COLO829 (cell line): ENCODE data around the gene FBXL22.

ENCODE experiments used
- DNase-seq: peaks from one replicate; pipeline ENCODE4 v3.0.0; 2012; ENCODE audit warnings: low spot score

The FBXL22 gene

DNA sequence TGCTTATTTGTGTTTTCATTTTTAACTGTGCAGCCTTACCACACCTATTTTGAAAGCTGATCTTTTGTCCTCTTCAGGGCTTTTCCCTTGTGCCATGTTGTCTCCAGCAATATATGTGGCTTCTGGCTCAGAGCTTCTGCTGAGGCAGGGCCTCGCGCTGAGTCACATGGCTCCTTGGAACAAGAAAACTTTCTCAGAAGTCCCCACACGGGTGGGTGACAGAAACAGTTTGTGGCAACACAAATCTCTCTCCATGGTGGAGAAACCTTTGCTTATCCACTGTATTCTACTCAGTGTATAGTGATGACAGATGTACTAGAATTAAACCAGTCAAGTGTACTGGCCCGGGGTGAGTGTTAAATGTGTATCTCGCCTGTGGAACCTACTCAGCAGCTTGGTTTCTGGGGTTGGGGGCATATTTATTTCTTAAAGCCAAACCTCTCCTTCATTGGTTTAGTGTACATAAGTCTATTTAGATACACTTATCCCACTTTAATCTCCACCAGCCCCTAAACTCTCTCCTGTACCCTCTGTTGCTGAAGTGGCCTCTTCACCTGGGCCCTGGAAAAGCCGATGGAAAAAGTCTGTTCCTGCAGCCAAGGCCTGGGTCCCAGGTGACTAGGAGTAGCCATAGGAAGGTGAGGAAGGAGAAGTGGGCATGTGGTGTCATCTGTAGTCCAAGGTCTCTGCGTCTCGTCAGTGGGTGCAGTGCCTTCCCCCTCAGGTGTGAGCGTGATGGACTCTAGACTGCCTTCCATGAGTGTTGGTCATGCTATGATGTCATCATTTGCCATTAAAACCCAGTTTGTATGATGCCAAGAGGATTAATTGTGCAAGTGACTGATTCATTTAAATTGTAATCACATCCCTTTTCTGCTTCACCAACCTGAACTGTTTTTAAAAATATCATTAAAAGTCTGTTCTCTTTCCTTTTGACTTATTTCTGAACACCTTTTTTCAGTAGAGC is 3.2 kb upstream of the FBXL22 start:
- DNase-seq: no peak

DNA sequence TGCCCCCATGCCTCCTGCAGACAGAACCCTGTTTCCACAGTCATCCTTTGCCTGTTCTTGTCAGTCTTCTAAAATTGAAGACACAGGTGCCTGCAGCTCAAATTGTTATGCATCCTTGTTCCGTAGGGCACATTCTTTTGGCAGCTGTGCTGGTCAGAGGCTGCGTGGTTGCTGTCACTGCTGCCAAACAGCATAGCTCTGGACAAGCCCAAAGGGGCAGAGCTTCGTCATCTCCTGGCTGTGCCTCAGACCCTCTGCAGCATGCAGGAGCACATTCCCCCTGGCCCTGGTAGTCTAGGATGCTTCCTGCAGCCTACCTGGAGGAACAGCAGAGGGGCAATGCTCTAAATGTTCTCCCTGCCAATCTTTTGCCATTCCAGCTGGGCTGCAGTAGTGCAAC is 2.1 kb upstream of the FBXL22 start:
- DNase-seq: no peak

DNA sequence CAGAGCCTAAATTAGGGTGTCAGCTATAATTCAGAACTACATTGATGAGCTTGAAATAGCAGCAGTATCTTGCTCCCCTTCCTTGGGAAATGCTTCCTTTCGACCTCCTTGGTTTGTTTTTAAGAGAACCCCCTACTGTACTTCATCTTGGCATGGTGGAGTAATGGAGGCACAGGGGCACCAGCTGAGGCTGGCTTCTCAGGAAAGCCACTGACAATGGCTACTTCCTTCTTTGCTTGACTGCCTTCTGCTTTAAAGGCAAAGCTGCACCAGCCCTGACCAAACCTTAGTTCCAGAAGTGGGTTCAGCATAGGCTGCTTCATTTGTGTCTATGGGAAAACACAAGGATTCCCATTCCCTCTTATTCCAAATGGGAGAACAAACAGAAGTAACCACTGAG is 1.5 kb upstream of the FBXL22 start:
- DNase-seq: no peak

DNA sequence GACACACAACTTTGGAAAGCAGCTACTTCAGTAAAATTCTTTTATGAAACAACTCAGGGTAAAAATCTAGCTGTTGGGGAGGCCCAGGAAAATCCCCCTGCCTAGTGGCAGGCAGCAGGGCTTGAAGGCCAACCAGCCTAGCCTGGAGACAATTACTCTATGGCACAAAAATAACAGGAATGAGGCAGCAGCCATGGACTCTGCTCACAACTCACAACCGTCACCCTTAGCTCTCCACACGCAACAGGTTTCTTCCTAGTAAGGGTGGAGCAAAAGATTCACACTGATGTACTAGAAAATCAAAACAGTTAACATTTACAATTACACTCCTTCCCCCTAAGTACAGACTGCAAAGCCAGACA is 530 bp upstream of the FBXL22 start:
- DNase-seq: no peak

DNA sequence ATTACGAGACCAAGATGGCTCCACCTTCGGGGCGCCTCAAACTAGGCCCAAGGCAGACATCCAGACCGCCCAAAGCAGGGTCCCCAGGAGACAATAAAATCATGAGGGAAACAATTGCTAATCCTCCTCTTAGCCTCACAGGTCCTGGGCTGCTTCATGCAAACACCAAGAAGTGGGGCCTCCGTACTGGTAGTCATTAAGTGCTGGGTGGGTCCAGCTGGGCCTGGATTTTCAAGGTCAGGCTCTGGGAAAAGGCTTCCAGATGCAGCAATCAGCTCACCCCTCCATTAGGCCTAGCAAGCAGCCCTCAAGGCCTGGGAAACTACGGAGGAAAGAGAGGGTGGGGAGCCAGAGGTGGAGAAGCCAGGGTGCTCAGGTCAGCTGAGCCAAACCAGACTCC is 634 bp downstream of the FBXL22 start:
- DNase-seq: no peak

DNA sequence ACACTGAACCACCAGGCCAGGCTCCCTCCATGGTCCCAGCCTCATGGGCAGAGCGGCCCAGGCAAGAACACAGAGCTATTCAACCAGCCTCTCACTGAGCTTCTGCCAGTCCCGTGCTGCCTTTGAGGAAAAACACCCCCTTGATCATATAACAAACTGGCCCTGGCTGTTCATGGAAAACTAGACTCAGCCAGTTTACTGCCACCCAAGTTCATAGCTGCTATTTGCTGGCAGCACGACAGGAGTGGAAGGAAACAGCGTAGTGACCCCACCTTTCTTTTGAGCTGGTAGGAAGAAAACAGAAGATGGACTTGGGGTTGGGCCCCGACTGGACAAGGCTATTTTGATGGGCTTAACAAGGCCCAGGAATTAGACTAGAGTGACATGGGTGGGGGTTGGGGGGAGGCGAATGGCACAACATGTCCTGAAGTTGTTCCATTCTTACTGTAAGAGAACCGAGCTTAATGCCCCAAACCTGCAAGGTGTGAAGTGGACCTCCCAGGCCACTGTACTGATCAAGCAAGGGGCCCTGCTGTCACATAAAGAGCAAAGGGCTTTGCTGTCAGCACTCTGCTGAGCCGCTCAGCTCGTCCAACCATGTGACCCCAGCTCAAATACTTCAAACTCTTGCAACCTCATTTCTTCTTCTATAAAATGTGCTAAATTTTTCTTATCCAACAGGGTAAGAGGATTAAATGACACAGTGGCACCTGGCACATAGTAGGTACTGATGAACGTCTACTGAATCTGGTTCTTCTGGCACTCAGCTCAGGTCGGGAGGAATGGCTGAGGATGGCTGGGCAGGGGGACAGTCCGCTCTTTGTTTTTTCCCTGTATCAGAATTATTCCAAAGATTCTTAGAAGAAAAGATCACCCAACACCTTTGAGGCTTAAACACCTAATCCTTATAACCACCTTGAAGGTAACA is 1.6 kb downstream of the FBXL22 start:
- no peak for DNase-seq

DNA sequence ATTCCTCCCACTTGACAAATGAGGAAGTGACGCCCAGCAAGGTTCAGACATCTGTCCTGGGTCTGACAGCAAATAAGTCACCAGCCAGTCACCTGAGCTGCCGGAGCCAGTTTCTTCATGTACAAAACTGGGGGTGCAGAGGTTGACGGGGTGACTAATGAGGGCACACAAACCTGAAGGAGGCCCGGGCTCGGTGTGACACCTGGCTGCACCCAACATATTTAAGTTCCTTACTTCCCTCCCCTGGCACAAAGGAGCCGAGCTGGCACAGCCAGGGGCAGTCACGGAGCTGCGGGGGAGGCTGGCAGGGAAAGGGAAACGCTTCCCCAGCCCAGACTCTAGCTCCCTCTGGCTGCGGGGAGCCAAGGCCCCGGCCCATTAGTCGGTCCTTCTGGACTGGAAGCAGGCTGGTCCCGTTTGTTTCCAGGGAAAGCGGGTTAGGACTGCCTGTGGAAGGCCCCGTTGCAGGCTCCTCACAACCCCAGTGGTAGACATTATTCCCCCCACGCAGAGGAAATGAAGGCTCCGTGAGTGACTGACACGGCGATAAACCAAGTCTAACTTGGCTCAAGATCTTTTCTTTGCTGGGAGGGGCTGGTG is 2.3 kb downstream of the FBXL22 start:
- DNase-seq: no peak

DNA sequence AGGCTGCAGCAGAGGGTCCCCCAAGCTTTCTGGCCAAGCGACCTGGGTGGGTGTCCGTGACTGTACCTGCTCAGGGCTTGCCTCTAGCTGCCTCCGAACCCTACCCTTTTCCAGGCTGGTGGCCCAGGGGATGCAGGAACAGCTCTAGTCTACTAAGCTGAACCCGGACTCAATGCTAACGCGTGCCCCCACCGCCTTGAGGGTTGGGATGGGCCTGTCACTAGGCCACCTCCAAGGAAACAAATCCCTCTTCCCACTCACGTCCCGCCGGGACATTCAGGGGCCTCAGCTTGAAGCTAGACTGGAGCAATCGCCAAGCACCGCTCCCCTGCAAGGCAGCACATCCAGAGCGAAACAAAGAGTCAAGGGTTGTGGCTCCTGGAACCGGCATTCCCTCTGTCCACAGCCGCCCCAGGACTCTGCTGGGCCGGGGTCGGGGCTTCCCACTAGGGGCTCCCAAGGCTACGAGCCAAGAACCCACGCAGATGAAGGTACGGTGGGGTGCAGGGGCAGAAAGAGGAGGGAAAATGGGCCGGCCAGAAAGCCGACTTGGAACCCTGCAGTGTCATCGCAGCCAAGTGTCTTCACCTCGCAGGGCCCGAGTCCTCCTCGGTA is 2.9 kb downstream of the FBXL22 start:
- no peak for DNase-seq

DNA sequence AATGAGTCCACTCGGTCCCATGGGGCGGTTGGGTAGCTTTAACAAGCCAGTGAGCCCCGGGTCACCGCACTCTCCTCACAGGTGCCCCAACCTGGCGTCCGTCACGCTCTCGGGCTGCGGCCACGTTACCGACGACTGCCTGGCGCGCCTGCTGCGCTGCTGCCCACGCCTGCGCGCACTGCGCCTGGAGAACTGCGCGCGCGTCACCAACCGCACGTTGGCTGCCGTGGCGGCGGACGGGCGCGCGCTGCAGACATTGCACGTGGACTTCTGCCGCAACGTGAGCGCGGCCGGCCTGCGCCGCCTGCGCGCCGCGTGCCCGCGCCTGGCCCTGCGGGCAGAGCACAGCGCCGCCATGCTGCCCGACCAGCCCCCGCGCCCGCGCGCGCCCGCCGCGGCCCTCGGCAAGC is 3.4 kb downstream of the FBXL22 start:
- DNase-seq: peak; percentile 68

DNA sequence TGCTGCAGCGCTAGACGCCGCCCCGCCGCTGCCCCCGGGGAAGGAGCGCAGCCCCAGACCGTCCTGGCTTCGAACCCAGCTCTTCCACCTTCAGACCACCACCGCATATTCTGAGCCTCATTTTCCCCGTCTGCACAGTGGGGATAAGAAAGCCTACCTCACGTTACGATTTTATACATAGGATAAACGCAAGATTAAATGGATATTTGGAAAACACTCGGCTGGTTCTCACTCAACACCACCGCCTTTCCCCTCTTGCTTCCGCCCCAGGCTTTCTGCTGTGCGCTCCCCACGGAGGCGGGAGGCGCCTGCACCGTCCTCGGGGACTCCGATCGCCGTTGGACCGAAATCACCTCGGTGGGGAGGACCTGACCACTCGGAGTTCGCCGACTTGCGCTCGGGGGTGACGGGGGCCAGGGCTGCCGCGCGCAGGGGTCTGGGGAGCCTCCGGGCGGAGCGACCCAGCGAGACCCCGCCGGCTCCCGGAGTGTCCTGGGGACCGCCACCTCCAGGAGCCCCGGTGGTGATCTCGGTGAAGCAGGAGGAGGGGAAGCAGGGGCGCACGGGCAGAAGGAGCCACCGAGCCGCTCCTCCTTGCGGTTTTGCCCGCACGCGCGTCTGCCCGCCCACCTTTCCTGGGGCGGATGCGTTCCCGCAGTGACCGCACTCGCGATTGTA is 4.0 kb downstream of the FBXL22 start:
- no peak for DNase-seq

DNA sequence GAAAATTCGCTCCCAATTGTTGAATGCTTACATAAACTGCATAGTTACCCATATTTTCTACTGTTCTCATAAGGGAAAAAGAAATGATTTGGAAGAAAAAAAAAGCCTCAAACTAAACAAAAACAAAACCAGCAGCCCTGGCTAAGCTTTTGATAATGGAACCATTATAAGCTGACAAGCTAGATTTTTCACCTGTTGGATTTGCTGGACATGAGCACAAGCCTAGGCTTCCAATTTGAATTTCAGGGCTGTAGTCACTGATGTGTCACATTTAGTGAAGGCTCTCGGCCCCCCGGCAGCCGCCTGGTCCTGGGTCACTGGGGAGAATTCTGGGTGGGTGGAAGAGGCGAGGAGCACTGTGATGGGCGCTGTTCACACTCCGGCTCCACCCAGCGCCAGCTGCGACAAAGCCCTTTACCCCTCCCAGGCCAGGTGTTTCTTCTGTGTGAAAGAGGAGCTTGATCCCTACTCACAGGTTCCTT is 4.6 kb downstream of the FBXL22 start:
- DNase-seq: no peak

DNA sequence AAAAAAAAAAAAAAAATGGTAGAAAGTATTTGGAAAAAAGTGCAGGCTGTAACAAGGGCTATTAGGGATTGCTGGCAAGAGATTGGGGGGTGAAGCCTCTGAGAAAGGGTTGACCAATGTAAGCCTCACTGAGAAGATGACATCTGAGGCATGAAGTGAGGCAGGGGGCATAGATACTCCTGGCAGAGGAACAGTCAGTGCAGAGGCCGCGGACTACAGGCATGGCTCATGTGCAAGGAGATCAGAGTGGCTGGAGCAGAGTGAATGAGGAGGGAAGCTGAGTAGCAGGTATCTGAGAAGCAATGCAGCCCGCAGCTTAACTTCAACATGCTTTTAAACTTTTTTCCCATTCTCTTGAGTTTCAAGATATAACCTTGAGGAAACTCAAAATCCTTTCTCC is 5.4 kb downstream of the FBXL22 start:
- DNase-seq: no peak

DNA sequence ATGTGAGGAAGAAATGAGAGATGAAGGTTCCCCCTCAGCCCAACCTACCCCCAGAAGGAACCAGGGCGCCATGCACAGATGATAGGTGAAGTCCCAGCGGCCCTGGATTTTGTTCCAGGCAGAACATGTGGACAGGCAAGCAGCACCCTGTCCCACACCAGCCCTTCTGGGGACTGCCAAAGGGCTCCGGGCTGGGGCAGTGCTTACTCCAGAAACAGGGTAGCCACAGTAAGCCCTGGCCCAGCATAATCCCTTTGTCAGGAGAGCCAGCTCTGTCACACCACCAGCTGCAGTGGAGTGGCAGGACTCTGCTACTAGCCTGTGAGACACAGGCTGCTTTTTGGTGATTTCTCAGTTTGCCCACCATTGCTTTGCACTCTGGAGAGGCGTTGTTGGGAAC is 6.3 kb downstream of the FBXL22 start:
- DNase-seq: no peak

DNA sequence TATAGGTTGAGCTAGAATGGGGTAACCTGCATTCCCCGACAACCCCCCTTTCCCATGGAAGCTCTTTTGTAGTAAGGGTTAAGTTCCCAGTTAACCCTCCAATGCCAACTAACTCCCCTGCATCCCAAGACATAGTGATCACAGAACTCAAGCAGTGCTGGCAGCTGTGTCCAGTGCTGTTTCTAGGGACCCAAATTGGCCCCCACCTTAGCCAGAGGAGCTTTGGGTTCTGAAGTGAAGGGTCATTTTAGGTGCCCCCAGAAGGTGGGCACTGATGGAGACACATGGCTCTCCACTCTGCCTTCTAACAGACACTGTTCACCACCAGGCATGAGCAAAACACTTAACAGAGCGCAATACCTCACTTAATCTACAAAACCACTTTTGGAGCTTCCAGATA is 7.1 kb downstream of the FBXL22 start:
- DNase-seq: no peak

DNA sequence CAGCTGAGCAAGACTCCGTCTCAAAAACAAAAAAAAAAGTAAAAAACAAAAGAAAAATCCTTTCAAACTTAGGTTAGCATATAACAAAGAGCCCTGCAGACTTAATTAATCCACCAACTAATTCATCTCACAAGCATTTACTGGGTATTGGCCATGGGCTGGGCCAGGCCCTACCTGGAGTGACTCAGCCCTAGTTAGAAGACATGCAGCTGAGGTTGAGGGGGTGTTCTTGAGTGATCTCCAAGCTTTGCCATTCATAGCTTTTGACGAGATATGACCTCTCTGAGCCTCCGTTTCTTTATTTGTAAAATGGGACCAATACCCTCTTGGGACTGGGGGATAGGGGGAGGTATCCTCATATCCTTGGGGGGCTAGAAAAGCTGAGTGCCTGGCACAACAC is 7.8 kb downstream of the FBXL22 start:
- DNase-seq: no peak

DNA sequence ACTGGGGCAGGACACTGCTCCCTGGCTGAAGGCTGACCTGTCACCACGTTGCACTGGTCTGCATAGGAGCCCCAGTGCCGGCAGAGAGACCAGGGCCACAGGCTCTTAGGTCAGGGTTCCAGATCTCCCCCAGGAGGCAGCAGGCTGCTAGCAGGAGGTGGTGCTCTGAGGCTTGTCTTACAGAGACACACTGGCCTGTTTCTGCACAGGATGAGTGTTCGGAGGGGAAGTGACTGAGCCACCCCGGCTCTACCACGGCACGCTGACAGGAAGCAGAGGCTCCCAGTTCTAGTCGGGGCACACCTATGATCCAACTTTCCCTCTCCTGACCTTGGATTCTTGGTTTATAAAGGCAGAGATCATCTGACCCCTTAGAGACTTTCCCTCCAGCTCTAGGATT is 8.6 kb downstream of the FBXL22 start:
- DNase-seq: no peak

DNA sequence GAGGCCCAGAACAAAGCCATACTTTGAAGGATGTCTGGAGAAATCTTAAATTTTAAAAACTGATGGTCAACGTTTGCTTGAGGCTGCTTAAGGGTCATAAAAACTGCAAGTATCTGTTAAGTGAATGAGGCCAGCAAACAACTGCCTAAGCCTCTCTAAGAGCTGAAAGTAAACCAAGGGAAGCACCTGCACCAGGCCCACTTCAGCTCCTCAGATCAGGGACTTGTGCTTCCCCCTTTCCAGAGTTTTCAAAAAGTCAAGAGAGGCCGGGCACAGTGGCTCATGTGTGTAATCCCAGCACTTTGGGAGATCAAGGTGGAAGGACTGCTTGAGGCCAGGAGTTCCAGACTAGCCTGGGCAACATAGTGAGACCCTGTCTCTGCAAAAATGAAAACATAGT is 9.1 kb downstream of the FBXL22 start:
- DNase-seq: no peak

DNA sequence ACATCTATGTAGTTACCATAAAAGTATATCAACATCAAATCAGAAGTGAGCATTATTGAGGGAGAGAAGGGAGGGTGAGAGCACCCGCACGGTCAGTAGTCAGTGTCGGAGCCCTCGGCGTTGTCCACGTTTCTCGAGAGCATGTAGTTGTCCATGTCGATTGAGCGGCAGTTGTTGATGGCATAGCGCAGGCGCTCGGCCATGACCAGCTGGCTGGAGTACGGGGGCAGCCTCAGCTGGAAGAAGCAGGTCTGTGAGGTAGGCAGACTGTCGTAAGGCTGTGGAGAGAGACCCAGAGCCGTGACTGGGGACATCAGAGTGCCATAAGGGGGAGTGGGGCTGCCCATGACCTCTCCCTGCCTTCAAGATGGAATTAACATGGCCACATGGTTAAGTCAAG is 11.8 kb downstream of the FBXL22 start:
- DNase-seq: no peak

DNA sequence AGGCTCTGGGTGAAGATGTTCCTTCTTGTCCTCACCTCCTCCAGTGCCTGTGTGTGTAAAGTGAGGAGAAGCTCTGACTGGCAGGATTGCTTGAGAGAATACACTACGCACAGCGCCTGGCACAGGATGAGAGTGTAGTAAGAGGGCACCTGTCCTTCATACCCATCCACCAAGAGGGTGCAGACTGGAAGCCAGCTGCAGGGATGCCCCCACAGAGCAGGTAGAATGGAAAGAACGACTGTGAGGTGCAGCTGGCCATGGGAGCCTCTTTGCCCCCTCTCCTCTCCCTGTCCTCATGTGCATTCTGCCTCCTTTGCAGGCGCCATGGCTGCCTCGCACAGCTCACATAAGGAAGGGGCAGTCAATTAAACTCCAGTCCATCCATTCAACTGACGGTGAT is 12.3 kb downstream of the FBXL22 start:
- DNase-seq: no peak

DNA sequence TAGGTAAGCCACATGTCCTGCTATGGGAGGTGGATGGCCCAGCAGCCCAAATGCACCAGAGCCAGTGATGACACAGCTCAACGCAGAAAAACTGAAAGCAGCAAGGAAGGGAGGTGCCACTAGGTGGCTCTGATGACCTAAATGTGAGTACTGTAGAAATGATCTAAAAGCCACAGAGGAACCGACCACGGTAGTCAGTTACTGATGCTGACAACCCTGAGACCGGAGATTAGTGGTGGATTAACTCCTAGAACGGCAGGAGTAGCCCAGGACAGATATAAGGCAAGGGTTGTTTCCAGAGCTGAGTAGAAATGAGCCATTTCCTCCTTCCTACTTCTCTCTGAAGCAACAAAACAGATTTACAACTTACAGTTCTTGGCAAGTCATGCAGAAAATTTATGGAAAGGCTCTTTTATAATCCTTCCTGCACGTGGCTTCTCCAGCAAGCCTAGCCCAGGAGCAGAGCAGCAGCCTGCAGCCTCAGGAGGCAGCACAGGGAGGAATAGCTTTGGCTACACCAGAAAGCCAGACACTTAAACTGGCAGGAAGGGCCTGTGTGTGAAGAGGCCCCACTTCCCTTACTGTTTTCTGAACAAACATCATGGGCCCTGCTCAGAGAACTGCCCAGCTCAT is 13.1 kb downstream of the FBXL22 start:
- DNase-seq: peak; percentile 63

DNA sequence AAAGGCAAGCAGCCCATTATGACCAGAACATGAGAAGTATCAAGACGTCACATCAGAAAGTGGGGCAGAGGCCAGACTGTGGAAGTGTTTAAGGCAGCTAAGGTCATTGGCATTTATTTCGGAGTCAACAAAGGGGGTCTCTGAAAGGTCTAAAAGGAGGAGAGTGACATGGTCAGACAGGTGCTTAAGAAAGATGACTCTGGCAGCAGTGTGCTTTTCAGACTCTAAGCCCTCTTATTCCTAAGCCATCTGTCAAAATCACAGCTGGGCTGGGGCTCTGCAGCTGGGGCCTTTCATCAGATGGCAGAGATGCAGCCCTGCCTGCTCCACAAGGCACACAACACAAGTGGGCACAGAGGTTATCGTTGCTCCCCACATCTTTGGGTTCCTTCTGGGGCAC is 14.0 kb downstream of the FBXL22 start:
- no peak for DNase-seq
